Tibial nerve (tissue), 4 donors: Measurements from ENCODE around the gene MED8. TPM values are rescaled to one million over a fixed set of nuclear protein-coding genes. Genes with fewer than 3 reads are reported as not detected.

ENCODE experiments used
- DNase-seq, 2 donors: peaks; one replicate each; pipeline ENCODE4 v3.0.0-alpha.2; 2019; ENCODE audit warnings: low spot score in 2 of 2
- H3K27ac ChIP-seq, 4 donors: fragments of 200-600 bp; sonication (generic) in 3 of 4; one replicate each; pipeline ENCODE4 v1.5.1; 2017 to 2019; ENCODE audit warnings: mild to moderate bottlenecking in 1 of 4
- H3K27me3 ChIP-seq, 2 donors: fragments of 200-600 bp; sonication (generic) in 1 of 2; one replicate each; pipeline versions ENCODE4 v1.5.1 to v1.6.0; 2017 to 2019
- H3K36me3 ChIP-seq, 3 donors: fragments of 200-600 bp; sonication (generic); one replicate each; pipeline ENCODE4 v1.5.1; 2018 to 2019
- H3K4me1 ChIP-seq, 4 donors: fragments of 200-600 bp; sonication (generic) in 3 of 4; one replicate each; pipeline ENCODE4 v1.5.1; 2017 to 2019
- H3K4me3 ChIP-seq, 4 donors: fragments of 200-600 bp; sonication (generic) in 3 of 4; one replicate each; pipeline ENCODE4 v1.5.1; 2017 to 2019; ENCODE audit warnings: mild to moderate bottlenecking in 1 of 4, moderate library complexity in 1 of 4
- H3K9me3 ChIP-seq, 4 donors: fragments of 200-600 bp; sonication (generic) in 3 of 4; one replicate each; pipeline ENCODE4 v1.5.1; 2017 to 2019
- CTCF ChIP-seq, 5 experiments: fragments of 200-600 bp in 3 of 5; fragments of 450-650 bp in 2 of 5; sonication (generic) in 3 of 5; IDR thresholded peaks; one replicate each; pipeline ENCODE4 v1.5.1; 2016 to 2019; ENCODE audit warnings: antibody characterized with exemption in 5 of 5, mild to moderate bottlenecking in 3 of 5, moderate library complexity in 2 of 5
- EP300 ChIP-seq, 2 donors: sonication (generic); formaldehyde crosslinking; IDR thresholded peaks; one replicate each; pipeline ENCODE4 v1.6.1; 2017; ENCODE audit warnings: antibody characterized with exemption in 2 of 2, mild to moderate bottlenecking in 1 of 2
- POLR2A ChIP-seq, 2 donors: fragments of 450-650 bp; IDR thresholded peaks; one replicate each; pipeline ENCODE4 v1.6.1; 2017; ENCODE audit warnings: antibody characterized with exemption in 2 of 2, mild to moderate bottlenecking in 2 of 2, moderate library complexity in 2 of 2
- WGBS, 2 donors: methylation state at CpG; one replicate each; pipeline ENCODE4 v1.1.5; 2018; 5-methylcytosine and 5-hydroxymethylcytosine counted together
- total RNA-seq, 4 donors: library from RNA; depleted of rRNA; stranded (reverse); fragments of >200 nt; gene quantifications; one replicate each; pipeline ENCODE4 v1.1.0, GENCODE V29; 2016

The MED8 gene
- total RNA-seq, 4 donors from 2014 or later, result 22.8 to 35.1 (median 28.5) TPM

GRCh38 chr1:43437031-43437973, 47.7 kb upstream of the MED8 start:
- WGBS, 2 donors, result 88 to 89% methylated on average over 20 of the region's 20 CpGs

GRCh38 chr1:43436371-43436770, 46.8 kb upstream of the MED8 start:
- no peak for TF ChIP-seq POLR2A (IDR thresholded peaks at IDR 0.05)
- TF ChIP-seq EP300 (IDR thresholded peaks at IDR 0.05), result no peak
- DNase-seq, result no peak
- Histone ChIP-seq H3K27me3 (no peaks in the 10 kb centered on the region), H3K27ac (peak overlapping the region in 3 of 4 donors; percentile 19 to 68 (median 60)), H3K4me1 (peaks cover 0 to 17% (median 0%) of the 10 kb centered on the region in 4 donors), H3K36me3 (peaks cover 0 to 96% (median 5%) of the 10 kb centered on the region in 3 donors), H3K9me3 (no peaks in the 10 kb centered on the region), H3K4me3 (no peak overlapping the region)
- 68 to 70% methylated on average over 3 of the region's 3 CpGs for WGBS, 2 donors

More at GRCh38 chr1:43437031-43437973, 47.7 kb upstream of the MED8 start:
- H3K9me3 ChIP-seq, result no peaks in the 10 kb centered on the region
- peaks cover 0 to 96% (median 0%) of the 10 kb centered on the region in 3 donors for H3K36me3 ChIP-seq
- no peak overlapping the region for H3K4me3 ChIP-seq
- no peak for TF ChIP-seq EP300 (IDR thresholded peaks at IDR 0.05)
- no peak for TF ChIP-seq POLR2A (IDR thresholded peaks at IDR 0.05)
- no peak for TF ChIP-seq CTCF (IDR thresholded peaks at IDR 0.05)
- no peaks in the 10 kb centered on the region for H3K27me3 ChIP-seq
- H3K27ac ChIP-seq, result no peak overlapping the region
- no peak for DNase-seq
- peaks cover 0 to 17% (median 0%) of the 10 kb centered on the region in 4 donors for H3K4me1 ChIP-seq

- H3K4me3 ChIP-seq, result no peak overlapping the region
- H3K9me3 ChIP-seq, result no peaks in the 10 kb centered on the region
- H3K4me1 ChIP-seq, result peaks cover 0 to 17% (median 0%) of the 10 kb centered on the region in 4 donors
- no peaks in the 10 kb centered on the region for H3K27me3 ChIP-seq
- DNase-seq, result peak in 1 of 2 donors; percentile 66
- TF ChIP-seq EP300 (IDR thresholded peaks at IDR 0.05) (peak in 1 of 2 donors; percentile 12), POLR2A (IDR thresholded peaks at IDR 0.05) (no peak)
- peaks cover 2 to 96% (median 13%) of the 10 kb centered on the region in 3 donors for H3K36me3 ChIP-seq
- WGBS, 2 donors, result 66 to 68% methylated on average over 14 of the region's 14 CpGs
- peak overlapping the region in 3 of 4 donors; percentile 40 to 68 (median 60) for H3K27ac ChIP-seq
Observed at GRCh38 chr1:43435146-43436145, 45.8 kb upstream of the MED8 start.

GRCh38 chr1:43434256-43434655, 44.7 kb upstream of the MED8 start:
- peaks cover 0 to 17% (median 0%) of the 10 kb centered on the region in 4 donors for H3K4me1 ChIP-seq
- peaks cover 2 to 96% (median 24%) of the 10 kb centered on the region in 3 donors for H3K36me3 ChIP-seq
- no peaks in the 10 kb centered on the region for H3K9me3 ChIP-seq
- no peaks in the 10 kb centered on the region for H3K27me3 ChIP-seq
- H3K4me3 ChIP-seq, result no peak overlapping the region
- H3K27ac ChIP-seq, result no peak overlapping the region
- 89 to 91% methylated on average over 7 of the region's 7 CpGs for WGBS, 2 donors
- no peak for DNase-seq
- TF ChIP-seq POLR2A (IDR thresholded peaks at IDR 0.05) (no peak), EP300 (IDR thresholded peaks at IDR 0.05) (no peak), CTCF (IDR thresholded peaks at IDR 0.05) (no peak)

- H3K4me3 ChIP-seq, result no peak overlapping the region
- no peaks in the 10 kb centered on the region for H3K27me3 ChIP-seq
- H3K9me3 ChIP-seq, result no peaks in the 10 kb centered on the region
- 86 to 95% methylated on average over 4 to 5 of the region's 5 CpGs for WGBS, 2 donors
- H3K4me1 ChIP-seq, result peaks cover 0 to 17% (median 0%) of the 10 kb centered on the region in 4 donors
- TF ChIP-seq EP300 (IDR thresholded peaks at IDR 0.05) (no peak), CTCF (IDR thresholded peaks at IDR 0.05) (no peak), POLR2A (IDR thresholded peaks at IDR 0.05) (no peak)
- no peak for DNase-seq
- peaks cover 2 to 96% (median 33%) of the 10 kb centered on the region in 3 donors for H3K36me3 ChIP-seq
- H3K27ac ChIP-seq, result no peak overlapping the region
Observed at GRCh38 chr1:43432907-43433306, 43.3 kb upstream of the MED8 start.
